Left lung (tissue), 10 donors: Measurements from ENCODE around the gene KIAA2012. TPM values are rescaled to one million over a fixed set of nuclear protein-coding genes. Genes with fewer than 3 reads are reported as not detected.

ENCODE experiments used
- ATAC-seq: fragments of 200-7000 bp; cut with Tn5 transposase; one replicate; pipeline ENCODE4 v1.9.1; 2020; ENCODE audit warnings: moderate library complexity
- DNase-seq, 4 donors: peaks; one replicate each; pipeline ENCODE4 v3.0.0-alpha.2; 2013 to 2020
- H3K27ac ChIP-seq, 2 donors: fragments of 200-600 bp; sonication (generic) in 1 of 2; one replicate each; pipeline versions ENCODE4 v1.5.0 to v1.8.0; 2020 to 2021
- H3K27me3 ChIP-seq, 2 donors: fragments of 200-600 bp; sonication (generic) in 1 of 2; one replicate each; pipeline versions ENCODE4 v1.5.0 to v1.8.0; 2020 to 2021
- H3K36me3 ChIP-seq, 2 donors: fragments of 200-600 bp; sonication (generic) in 1 of 2; one replicate each; pipeline versions ENCODE4 v1.5.0 to v1.8.0; 2020 to 2021
- H3K4me1 ChIP-seq, 2 donors: fragments of 200-600 bp; one replicate each; pipeline ENCODE4 v1.8.0; 2021
- H3K4me3 ChIP-seq, 2 donors: fragments of 200-600 bp; sonication (generic) in 1 of 2; one replicate each; pipeline versions ENCODE4 v1.5.0 to v1.8.0; 2020 to 2021; ENCODE audit warnings: mild to moderate bottlenecking in 1 of 2
- H3K9me3 ChIP-seq, 2 donors: fragments of 200-600 bp; sonication (generic) in 1 of 2; one replicate each; pipeline versions ENCODE4 v1.5.0 to v1.8.0; 2020 to 2021
- CTCF ChIP-seq, 2 donors: fragments of 200-600 bp; sonication (generic) in 1 of 2; IDR thresholded peaks; one replicate each; pipeline versions ENCODE4 v1.5.0 to v1.8.0; 2021; ENCODE audit warnings: antibody characterized with exemption in 2 of 2
- intact Hi-C, 2 donors: fragments of 100-400 bp; cut with DNase I; formaldehyde crosslinking; loops; one replicate each; pipeline versions ENCODE4 v1.11.2 to v1.14.2; 2022
- polyA plus RNA-seq, 6 donors: library from polyadenylated mRNA; unstranded; fragments of 120-200 nt; gene quantifications; one replicate each; pipeline ENCODE4 v1.2.1, GENCODE V29; 2013; ENCODE audit not compliant: insufficient read length in 6 of 6
- total RNA-seq, 2 donors: library from RNA; stranded (reverse); fragmentation: NEBNext Ultra II Directional; extraction: Animal tissue kit (Norgen Biotek cat#: 25700); gene quantifications; one replicate each; pipeline ENCODE4 v1.2.1, GENCODE V29; 2021
- donor health status: DM: no; HTN: yes; CAD: no.
- donor health status: DM: no; HTN: no; CAD: no.

The KIAA2012 gene
- total and polyA plus RNA-seq, 8 donors = 0.46 to 2.8 (median 1.5) TPM; not detected in 1

GRCh38 chr2:202042444-202042843 is 30.6 kb upstream of the KIAA2012 start:
- intact Hi-C loops = no loop called here
- no peaks in the 10 kb centered on the region for H3K9me3 ChIP-seq
- TF ChIP-seq CTCF (IDR thresholded peaks at IDR 0.05) = no peak
- ATAC-seq (no peak), DNase-seq (no peak)
- H3K36me3 ChIP-seq = no peaks in the 10 kb centered on the region
- H3K27me3 ChIP-seq = peaks cover 0 to 36% of the 10 kb centered on the region in 2 donors
- no peak overlapping the region for H3K27ac ChIP-seq
- H3K4me1 ChIP-seq = peaks cover 4 to 7% of the 10 kb centered on the region in 2 donors
- no peak overlapping the region for H3K4me3 ChIP-seq

- Histone ChIP-seq H3K9me3 (no peaks in the 10 kb centered on the region), H3K4me3 (no peak overlapping the region), H3K4me1 (peaks cover 2 to 7% of the 10 kb centered on the region in 2 donors), H3K27ac (no peak overlapping the region), H3K27me3 (peaks cover 0 to 26% of the 10 kb centered on the region in 2 donors), H3K36me3 (no peaks in the 10 kb centered on the region)
- TF ChIP-seq CTCF (IDR thresholded peaks at IDR 0.05) = no peak
- intact Hi-C loops = no loop called here
- DNase-seq = no peak
- no peak for ATAC-seq
Measured at GRCh38 chr2:202043475-202043874, 29.6 kb upstream of the KIAA2012 start.

- H3K27ac ChIP-seq = no peak overlapping the region
- H3K4me1 ChIP-seq = peaks cover 0 to under 1% of the 10 kb centered on the region in 2 donors
- ATAC-seq (no peak), DNase-seq (no peak)
- TF ChIP-seq CTCF (IDR thresholded peaks at IDR 0.05) = no peak
- H3K9me3 ChIP-seq = no peaks in the 10 kb centered on the region
- no peak overlapping the region for H3K4me3 ChIP-seq
- H3K27me3 ChIP-seq = peaks cover 0 to 13% of the 10 kb centered on the region in 2 donors
- intact Hi-C loops = no loop called here
- H3K36me3 ChIP-seq = no peaks in the 10 kb centered on the region
Measured at GRCh38 chr2:202044777-202045176, 28.3 kb upstream of the KIAA2012 start.

- no peaks in the 10 kb centered on the region for H3K4me1 ChIP-seq
- no peaks in the 10 kb centered on the region for H3K36me3 ChIP-seq
- H3K4me3 ChIP-seq = no peak overlapping the region
- no peak overlapping the region for H3K27ac ChIP-seq
- DNase-seq (no peak), ATAC-seq (no peak)
- intact Hi-C loops = no loop called here
- H3K27me3 ChIP-seq = no peaks in the 10 kb centered on the region
- no peak for TF ChIP-seq CTCF (IDR thresholded peaks at IDR 0.05)
- H3K9me3 ChIP-seq = no peaks in the 10 kb centered on the region
Measured at GRCh38 chr2:202046572-202046971, 26.5 kb upstream of the KIAA2012 start.

- ATAC-seq (no peak), DNase-seq (no peak)
- Histone ChIP-seq H3K27ac (no peak overlapping the region), H3K4me1 (no peaks in the 10 kb centered on the region), H3K36me3 (no peaks in the 10 kb centered on the region), H3K27me3 (no peaks in the 10 kb centered on the region), H3K9me3 (no peaks in the 10 kb centered on the region), H3K4me3 (no peak overlapping the region)
- no peak for TF ChIP-seq CTCF (IDR thresholded peaks at IDR 0.05)
- intact Hi-C loops = no loop called here
Measured at GRCh38 chr2:202049092-202049728, 23.8 kb upstream of the KIAA2012 start.
